ENCODE results near the gene BMP4.

BMP4 gene

DNA sequence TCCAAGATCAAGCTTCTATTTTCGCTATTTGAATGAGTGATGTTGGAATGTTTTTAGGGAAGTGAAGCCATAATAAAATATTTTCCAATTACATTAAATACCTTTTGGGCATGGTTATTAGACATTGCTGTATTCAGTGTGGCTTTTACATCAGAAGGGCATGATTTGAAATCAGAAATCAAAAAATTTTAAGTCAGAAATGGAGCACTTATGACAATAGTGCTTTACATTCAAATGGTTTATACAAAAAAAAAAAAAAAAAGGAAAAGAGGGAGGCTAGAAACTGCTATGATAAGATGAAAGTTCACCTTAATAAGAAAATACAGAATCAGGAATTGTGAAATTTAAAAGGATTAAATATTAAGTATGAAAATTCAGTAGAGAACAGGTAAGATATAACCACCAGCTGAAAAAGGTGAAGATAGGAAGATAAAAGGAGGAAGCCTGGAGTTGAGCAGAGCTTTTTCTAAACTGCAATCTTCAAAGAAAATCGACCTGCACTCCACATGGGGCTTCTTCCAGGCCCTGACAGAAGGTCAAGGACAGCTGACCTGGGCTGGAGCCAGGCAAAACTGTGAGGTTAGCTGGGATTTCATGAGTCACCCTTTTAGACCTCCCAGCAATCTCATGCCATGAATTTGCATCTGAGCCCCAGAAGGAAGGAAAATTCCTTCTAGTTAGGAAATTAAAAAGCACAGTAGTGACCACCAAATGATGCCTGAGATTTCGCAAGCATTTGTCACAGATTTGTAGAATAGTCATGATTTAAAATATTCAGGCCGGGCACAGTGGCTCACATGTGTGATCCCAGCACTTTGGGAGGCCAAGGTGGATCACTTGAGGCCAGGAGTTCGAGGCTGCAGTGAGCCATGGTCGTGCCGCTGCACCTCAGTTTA lies 23.4 kb upstream of the BMP4 start:
- ChIA-PET CTCF (interaction anchor here (1.1 to 1.5 kb wide), 2 partner anchors 11 to 441 kb away, joined by 3 to 7 read pairs; no protein-coding TSS in a partner anchor), POLR2A (no interaction called here)
- no peak for TF ChIP-seq CTCF (IDR thresholded peaks at IDR 0.05; ENCODE audit: control extremely low read depth, extremely low read depth, low read depth, missing control alignments)
- no peak for DNase-seq (ENCODE audit: extremely low spot score)

- POLR2A ChIA-PET, result no interaction called here
- no peak for TF ChIP-seq CTCF (IDR thresholded peaks at IDR 0.05; ENCODE audit: control extremely low read depth, extremely low read depth, low read depth, missing control alignments)
- DNase-seq (ENCODE audit: extremely low spot score), result no peak
- CTCF ChIA-PET, result interaction anchor here (1.1 to 1.5 kb wide), 2 partner anchors 10 to 440 kb away, joined by 3 to 7 read pairs; no protein-coding TSS in a partner anchor
These were observed 22.6 kb upstream of the BMP4 start for GRCh38 chr14:53979113-53979681.

DNA sequence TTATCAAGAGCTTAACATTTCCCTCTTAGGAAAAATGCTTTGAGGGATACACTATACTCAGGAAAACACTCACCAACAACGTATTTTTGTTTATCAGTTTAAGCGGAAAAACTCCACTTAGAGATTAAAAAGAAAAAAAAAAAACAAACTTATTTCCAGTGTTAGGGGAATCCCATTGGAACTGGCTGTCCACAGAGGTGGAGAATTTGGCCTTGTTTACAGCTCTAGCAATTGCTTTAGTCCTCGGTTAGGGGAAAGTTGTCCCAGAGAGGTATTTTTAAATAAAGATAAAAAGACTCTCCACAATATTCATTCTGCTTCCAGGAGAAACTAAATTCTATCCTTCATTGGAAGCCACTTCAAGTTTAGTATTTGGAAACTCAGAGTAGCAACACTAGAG lies 21.6 kb upstream of the BMP4 start:
- DNase-seq (ENCODE audit: extremely low spot score), result no peak
- CTCF ChIA-PET, result interaction anchor here (1.2 to 1.4 kb wide), 2 partner anchors 8 to 441 kb away, joined by 3 to 5 read pairs; no protein-coding TSS in a partner anchor
- TF ChIP-seq CTCF (IDR thresholded peaks at IDR 0.05; ENCODE audit: control extremely low read depth, extremely low read depth, low read depth, missing control alignments), result no peak
- POLR2A ChIA-PET, result no interaction called here

DNA sequence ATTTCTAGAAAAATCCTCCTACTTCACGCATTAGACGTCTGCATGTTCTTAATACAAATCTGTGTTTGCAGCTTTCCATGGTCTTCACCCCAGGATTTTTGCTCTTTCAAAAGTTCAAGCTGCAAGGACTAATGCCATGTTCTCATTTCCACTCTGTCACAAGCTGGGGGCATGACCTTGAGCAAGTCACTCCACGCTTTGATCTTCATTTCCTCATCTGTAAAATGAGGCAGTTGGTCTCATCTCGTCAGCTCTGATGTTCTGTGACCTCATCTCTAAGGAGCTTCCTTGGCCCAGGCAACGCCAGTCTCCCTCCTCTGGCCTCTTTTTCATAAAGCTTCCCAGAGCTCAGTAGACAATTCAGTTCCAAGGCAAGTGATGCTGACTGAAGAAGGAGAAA lies 18.8 kb upstream of the BMP4 start:
- TF ChIP-seq CTCF (IDR thresholded peaks at IDR 0.05; ENCODE audit: control extremely low read depth, extremely low read depth, low read depth, missing control alignments), result no peak
- no peak for DNase-seq (ENCODE audit: extremely low spot score)
- POLR2A ChIA-PET, result no interaction called here
- CTCF ChIA-PET, result no interaction called here

DNA sequence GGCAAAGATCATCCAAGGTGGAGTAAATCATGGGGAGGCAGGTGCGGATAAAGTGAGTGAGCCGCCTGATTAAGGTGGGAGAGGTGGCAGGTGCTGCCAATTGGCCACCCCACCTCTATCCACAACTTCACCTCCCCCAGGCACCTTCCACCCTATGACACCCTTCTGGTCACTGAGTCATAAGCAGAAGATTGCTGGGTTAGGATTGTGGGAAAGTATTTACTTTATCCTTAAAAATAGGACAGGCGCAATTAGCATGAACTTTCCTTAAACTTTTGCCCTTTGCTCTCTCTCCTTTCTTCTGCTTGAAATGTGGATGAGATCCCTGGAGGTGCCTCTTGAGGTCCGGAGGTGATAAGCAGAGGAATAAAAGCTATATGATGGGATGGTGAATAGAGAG lies 14.9 kb upstream of the BMP4 start:
- POLR2A ChIA-PET, result no interaction called here
- DNase-seq (ENCODE audit: extremely low spot score), result no peak
- CTCF ChIA-PET, result interaction anchor here (4.5 kb wide), 1 partner anchor 14 kb away, joined by 28 read pairs; the partner anchor contains the start of gene BMP4
- no peak for TF ChIP-seq CTCF (IDR thresholded peaks at IDR 0.05; ENCODE audit: control extremely low read depth, extremely low read depth, low read depth, missing control alignments)

DNA sequence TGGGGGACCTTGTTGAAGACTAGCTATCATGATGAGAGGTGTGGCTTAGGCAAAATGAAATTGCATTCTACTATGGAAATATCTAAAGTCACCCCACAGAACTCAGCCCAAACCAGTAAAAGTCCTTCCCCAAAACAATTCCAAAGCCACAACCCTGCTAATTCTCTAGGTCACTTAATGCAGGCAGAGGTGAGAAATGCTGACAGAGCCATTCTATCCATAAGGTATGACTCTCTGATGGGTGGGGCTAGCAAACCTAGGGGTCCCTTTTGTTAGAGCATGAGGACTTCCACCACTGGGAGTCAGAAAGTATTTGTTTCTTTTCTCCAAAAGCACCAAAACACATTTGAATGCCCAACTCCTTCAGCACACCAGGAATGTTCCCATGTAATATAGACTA lies 12.7 kb upstream of the BMP4 start:
- POLR2A ChIA-PET, result no interaction called here
- DNase-seq (ENCODE audit: extremely low spot score), result no peak
- no peak for TF ChIP-seq CTCF (IDR thresholded peaks at IDR 0.05; ENCODE audit: control extremely low read depth, extremely low read depth, low read depth, missing control alignments)
- CTCF ChIA-PET, result interaction anchor here (2.0 to 4.5 kb wide), 2 partner anchors 10 to 11 kb away, joined by 7 to 28 read pairs; partner anchors contain the start of gene BMP4
